Parathyroid adenoma (tissue), 2 donors: ENCODE measurements around the gene MBOAT1.

Experiments used
- H2AFZ ChIP-seq: fragments of 300-600 bp; sonication (generic); one replicate; pipeline ENCODE4 v1.7.0; 2017; ENCODE audit warnings: antibody characterized with exemption, mild to moderate bottlenecking
- H3K27ac ChIP-seq: fragments of 300-600 bp; sonication (generic); one replicate; pipeline ENCODE4 v1.7.0; 2017
- H3K27me3 ChIP-seq: fragments of 300-600 bp; sonication (generic); one replicate; pipeline ENCODE4 v1.7.0; 2017; ENCODE audit warnings: low read length; ENCODE audit not compliant: control insufficient read depth, insufficient read depth
- H3K36me3 ChIP-seq: fragments of 300-600 bp; sonication (generic); one replicate; pipeline ENCODE4 v1.7.0; 2017; ENCODE audit warnings: low read length; ENCODE audit not compliant: control insufficient read depth, insufficient read depth
- H3K4me1 ChIP-seq: fragments of 300-600 bp; sonication (generic); one replicate; pipeline ENCODE4 v1.7.0; 2017; ENCODE audit warnings: control low read depth
- H3K4me2 ChIP-seq: fragments of 300-600 bp; sonication (generic); one replicate; pipeline ENCODE4 v1.7.0; 2017; ENCODE audit warnings: low read length
- H3K4me3 ChIP-seq: fragments of 300-600 bp; sonication (generic); one replicate; pipeline ENCODE4 v1.7.0; 2017; ENCODE audit warnings: low read depth, low read length
- H3K79me2 ChIP-seq: fragments of 300-600 bp; sonication (generic); one replicate; pipeline ENCODE4 v1.7.0; 2017; ENCODE audit warnings: control low read depth
- H3K9ac ChIP-seq: fragments of 300-600 bp; sonication (generic); one replicate; pipeline ENCODE4 v1.7.0; 2017; ENCODE audit warnings: mild to moderate bottlenecking
- H3K9me3 ChIP-seq: fragments of 300-600 bp; sonication (generic); one replicate; pipeline ENCODE4 v1.7.0; 2017; ENCODE audit warnings: low read length; ENCODE audit not compliant: control insufficient read depth
- CTCF ChIP-seq: fragments of 300-600 bp; sonication (generic); IDR thresholded peaks from one replicate; pipeline ENCODE4 v1.7.0; 2017; ENCODE audit warnings: antibody characterized with exemption, mild to moderate bottlenecking
- donor health status: primary hyperparathyroidism.

Gene MBOAT1

GRCh38 chr6:20238688-20239587, 26.7 kb upstream of the MBOAT1 start:
- Histone ChIP-seq H3K4me1 (no peaks in the 10 kb centered on the region), H3K4me2 (no peak overlapping the region), H3K27ac (no peak overlapping the region), H3K27me3 (no peaks in the 10 kb centered on the region), H3K9ac (no peak overlapping the region), H2AFZ (no peak overlapping the region), H3K9me3 (no peaks in the 10 kb centered on the region), H3K36me3 (no peaks in the 10 kb centered on the region), H3K4me3 (no peak overlapping the region), H3K79me2 (no peaks in the 10 kb centered on the region)
- TF ChIP-seq CTCF, result no peak

GRCh38 chr6:20237677-20238460, 25.6 kb upstream of the MBOAT1 start:
- H3K9me3 ChIP-seq, result no peaks in the 10 kb centered on the region
- H3K9ac ChIP-seq, result no peak overlapping the region
- H3K4me1 ChIP-seq, result no peaks in the 10 kb centered on the region
- no peak for TF ChIP-seq CTCF
- H3K4me3 ChIP-seq, result no peak overlapping the region
- no peak overlapping the region for H3K4me2 ChIP-seq
- H3K27me3 ChIP-seq, result no peaks in the 10 kb centered on the region
- H3K36me3 ChIP-seq, result no peaks in the 10 kb centered on the region
- H3K27ac ChIP-seq, result no peak overlapping the region
- H3K79me2 ChIP-seq, result no peaks in the 10 kb centered on the region
- H2AFZ ChIP-seq, result no peak overlapping the region

- no peak overlapping the region for H3K9ac ChIP-seq
- no peak for TF ChIP-seq CTCF
- no peaks in the 10 kb centered on the region for H3K27me3 ChIP-seq
- no peak overlapping the region for H2AFZ ChIP-seq
- H3K36me3 ChIP-seq, result no peaks in the 10 kb centered on the region
- no peak overlapping the region for H3K4me3 ChIP-seq
- H3K4me2 ChIP-seq, result no peak overlapping the region
- H3K27ac ChIP-seq, result no peak overlapping the region
- H3K4me1 ChIP-seq, result no peaks in the 10 kb centered on the region
- no peaks in the 10 kb centered on the region for H3K9me3 ChIP-seq
- H3K79me2 ChIP-seq, result no peaks in the 10 kb centered on the region
These were observed 24.8 kb upstream of the MBOAT1 start for GRCh38 chr6:20236909-20237600.

GRCh38 chr6:20236344-20236743, 24.1 kb upstream of the MBOAT1 start:
- Histone ChIP-seq H3K9ac (no peak overlapping the region), H3K4me2 (no peak overlapping the region), H3K9me3 (no peaks in the 10 kb centered on the region), H3K4me1 (no peaks in the 10 kb centered on the region), H3K36me3 (no peaks in the 10 kb centered on the region), H3K27ac (no peak overlapping the region), H2AFZ (no peak overlapping the region), H3K79me2 (no peaks in the 10 kb centered on the region), H3K27me3 (no peaks in the 10 kb centered on the region), H3K4me3 (no peak overlapping the region)
- TF ChIP-seq CTCF, result no peak
